B cell (primary cell): Measurements from ENCODE around the gene MRPL52.

Experiments used
- EZH2 ChIP-seq: IDR thresholded peaks from 2 replicates; pipeline ENCODE4 v1.6.1; 2012; ENCODE audit warnings: borderline replicate concordance, low read depth, mild to moderate bottlenecking, moderate library complexity, low read length; ENCODE audit not compliant: insufficient read depth, poor library complexity, severe bottlenecking
- TF ChIP-seq, protein P1 (sequence below): fragments of 200-600 bp; IDR thresholded peaks from one replicate; pipeline ENCODE4 v1.8.0; 2022; ENCODE audit warnings: antibody characterized with exemption, mild to moderate bottlenecking

DNA sequence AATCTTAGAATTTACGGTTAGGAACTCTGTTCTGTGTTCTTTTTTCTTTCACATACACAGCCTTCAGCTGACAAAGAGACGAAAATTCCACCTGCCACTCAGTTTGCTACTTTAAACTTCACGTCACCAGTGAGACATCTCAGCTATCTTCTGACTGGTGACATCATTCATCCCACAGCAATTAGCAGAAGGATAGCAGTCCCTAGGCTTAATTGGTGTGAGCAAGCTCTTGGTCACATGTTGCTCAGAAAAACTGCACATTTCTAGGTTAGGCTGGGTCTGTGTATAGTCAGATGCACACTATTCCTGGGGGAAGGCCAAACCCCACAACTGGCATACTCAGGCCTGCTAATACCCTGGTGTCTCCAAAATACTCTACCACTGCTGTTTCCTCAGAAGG, 38.4 kb upstream of the MRPL52 start:
- TF ChIP-seq, protein P1, sequence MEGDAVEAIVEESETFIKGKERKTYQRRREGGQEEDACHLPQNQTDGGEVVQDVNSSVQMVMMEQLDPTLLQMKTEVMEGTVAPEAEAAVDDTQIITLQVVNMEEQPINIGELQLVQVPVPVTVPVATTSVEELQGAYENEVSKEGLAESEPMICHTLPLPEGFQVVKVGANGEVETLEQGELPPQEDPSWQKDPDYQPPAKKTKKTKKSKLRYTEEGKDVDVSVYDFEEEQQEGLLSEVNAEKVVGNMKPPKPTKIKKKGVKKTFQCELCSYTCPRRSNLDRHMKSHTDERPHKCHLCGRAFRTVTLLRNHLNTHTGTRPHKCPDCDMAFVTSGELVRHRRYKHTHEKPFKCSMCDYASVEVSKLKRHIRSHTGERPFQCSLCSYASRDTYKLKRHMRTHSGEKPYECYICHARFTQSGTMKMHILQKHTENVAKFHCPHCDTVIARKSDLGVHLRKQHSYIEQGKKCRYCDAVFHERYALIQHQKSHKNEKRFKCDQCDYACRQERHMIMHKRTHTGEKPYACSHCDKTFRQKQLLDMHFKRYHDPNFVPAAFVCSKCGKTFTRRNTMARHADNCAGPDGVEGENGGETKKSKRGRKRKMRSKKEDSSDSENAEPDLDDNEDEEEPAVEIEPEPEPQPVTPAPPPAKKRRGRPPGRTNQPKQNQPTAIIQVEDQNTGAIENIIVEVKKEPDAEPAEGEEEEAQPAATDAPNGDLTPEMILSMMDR = no peak
- no peak for TF ChIP-seq EZH2
